ENCODE data around the gene RFPL1.

Gene RFPL1

GRCh38 chr22:29427176-29427760, 11.1 kb upstream of the RFPL1 start:
- Histone ChIP-seq H3K4me1 (ENCODE audit: control insufficient read depth in 1 of 2, insufficient read depth in 2 of 2, low read length in 2 of 2) (no peaks in the 10 kb centered on the region), H4K12ac (ENCODE audit: low read depth, low read length) (no peak overlapping the region), H3K79me1 (ENCODE audit: low read length) (no peaks in the 10 kb centered on the region), H3K23ac (ENCODE audit: low read length) (no peak overlapping the region), H3K79me2 (ENCODE audit: control insufficient read depth, insufficient read depth, low read length, poor library complexity) (no peaks in the 10 kb centered on the region), H3K9me3 (ENCODE audit: insufficient read depth, low read depth, low read length) (no peaks in the 10 kb centered on the region), H2AK5ac (ENCODE audit: low read length) (no peak overlapping the region), H2AFZ (ENCODE audit: insufficient read depth, low read length, poor library complexity) (no peak overlapping the region), H3K4me2 (ENCODE audit: low read length) (no peak overlapping the region), H3K4me3 (ENCODE audit: low read depth, low read length) (no peak overlapping the region), H4K91ac (ENCODE audit: low read depth, low read length) (no peak overlapping the region), H2BK12ac (ENCODE audit: low read length) (no peak overlapping the region), H3K36me3 (ENCODE audit: control insufficient read depth in 1 of 2, insufficient read depth in 2 of 2, low read length in 2 of 2) (no peaks in the 10 kb centered on the region), H3K27me3 (ENCODE audit: insufficient read depth, low read length) (no peaks in the 10 kb centered on the region), H4K8ac (ENCODE audit: low read depth, low read length) (no peak overlapping the region), H2BK120ac (ENCODE audit: insufficient read depth, low read length, poor library complexity) (no peak overlapping the region), H3K4ac (ENCODE audit: low read depth, low read length) (no peak overlapping the region), H3K9ac (ENCODE audit: low read length) (peak overlapping the region; percentile 42), H3K18ac (ENCODE audit: low read length) (no peak overlapping the region), H2BK5ac (ENCODE audit: low read depth, low read length, poor library complexity) (no peak overlapping the region), H3K14ac (ENCODE audit: low read length) (no peak overlapping the region), H3K27ac (ENCODE audit: low read depth, low read length) (no peak overlapping the region)
- WGBS (ENCODE audit: extremely low coverage, insufficient coverage, insufficient read length) = no CpG with 5 or more reads among the region's 2 CpGs
- no peak for DNase-seq

GRCh38 chr22:29431986-29432385, 6.4 kb upstream of the RFPL1 start:
- H3K4ac ChIP-seq (ENCODE audit: low read depth, low read length) = no peak overlapping the region
- no peak overlapping the region for H3K9ac ChIP-seq (ENCODE audit: low read length)
- H3K36me3 ChIP-seq (ENCODE audit: control insufficient read depth in 1 of 2, insufficient read depth in 2 of 2, low read length in 2 of 2) = no peaks in the 10 kb centered on the region
- no peak overlapping the region for H2BK5ac ChIP-seq (ENCODE audit: low read depth, low read length, poor library complexity)
- no peaks in the 10 kb centered on the region for H3K79me1 ChIP-seq (ENCODE audit: low read length)
- no peak overlapping the region for H3K23ac ChIP-seq (ENCODE audit: low read length)
- H3K27ac ChIP-seq (ENCODE audit: low read depth, low read length) = no peak overlapping the region
- no peak overlapping the region for H2AFZ ChIP-seq (ENCODE audit: insufficient read depth, low read length, poor library complexity)
- no peaks in the 10 kb centered on the region for H3K79me2 ChIP-seq (ENCODE audit: control insufficient read depth, insufficient read depth, low read length, poor library complexity)
- peak in 1 of 2 donors; percentile 31 for DNase-seq
- H4K12ac ChIP-seq (ENCODE audit: low read depth, low read length) = no peak overlapping the region
- H2BK120ac ChIP-seq (ENCODE audit: insufficient read depth, low read length, poor library complexity) = no peak overlapping the region
- H3K4me2 ChIP-seq (ENCODE audit: low read length) = no peak overlapping the region
- no peak overlapping the region for H4K91ac ChIP-seq (ENCODE audit: low read depth, low read length)
- H2BK12ac ChIP-seq (ENCODE audit: low read length) = no peak overlapping the region
- no peaks in the 10 kb centered on the region for H3K27me3 ChIP-seq (ENCODE audit: insufficient read depth, low read length)
- no peak overlapping the region for H3K14ac ChIP-seq (ENCODE audit: low read length)
- no peak overlapping the region for H4K8ac ChIP-seq (ENCODE audit: low read depth, low read length)
- H3K9me3 ChIP-seq (ENCODE audit: insufficient read depth, low read depth, low read length) = no peaks in the 10 kb centered on the region
- H3K4me1 ChIP-seq (ENCODE audit: control insufficient read depth in 1 of 2, insufficient read depth in 2 of 2, low read length in 2 of 2) = no peaks in the 10 kb centered on the region
- no peak overlapping the region for H3K18ac ChIP-seq (ENCODE audit: low read length)
- H2AK5ac ChIP-seq (ENCODE audit: low read length) = no peak overlapping the region
- no CpG with 5 or more reads among the region's 5 CpGs for WGBS (ENCODE audit: extremely low coverage, insufficient coverage, insufficient read length)
- no peak overlapping the region for H3K4me3 ChIP-seq (ENCODE audit: low read depth, low read length)

GRCh38 chr22:29433856-29434255, 4.5 kb upstream of the RFPL1 start:
- no peak for DNase-seq
- no CpG with 5 or more reads among the region's 3 CpGs for WGBS (ENCODE audit: extremely low coverage, insufficient coverage, insufficient read length)

GRCh38 chr22:29434288-29434687, 4.1 kb upstream of the RFPL1 start:
- H3K79me2 ChIP-seq (ENCODE audit: control insufficient read depth, insufficient read depth, low read length, poor library complexity) = no peaks in the 10 kb centered on the region
- no peak overlapping the region for H3K18ac ChIP-seq (ENCODE audit: low read length)
- H3K14ac ChIP-seq (ENCODE audit: low read length) = no peak overlapping the region
- no peak overlapping the region for H2AFZ ChIP-seq (ENCODE audit: insufficient read depth, low read length, poor library complexity)
- H3K4ac ChIP-seq (ENCODE audit: low read depth, low read length) = no peak overlapping the region
- no peaks in the 10 kb centered on the region for H3K9me3 ChIP-seq (ENCODE audit: insufficient read depth, low read depth, low read length)
- H2BK12ac ChIP-seq (ENCODE audit: low read length) = no peak overlapping the region
- no peaks in the 10 kb centered on the region for H3K27me3 ChIP-seq (ENCODE audit: insufficient read depth, low read length)
- no peak overlapping the region for H2BK5ac ChIP-seq (ENCODE audit: low read depth, low read length, poor library complexity)
- no peak for DNase-seq
- no peak overlapping the region for H4K8ac ChIP-seq (ENCODE audit: low read depth, low read length)
- no peak overlapping the region for H2BK120ac ChIP-seq (ENCODE audit: insufficient read depth, low read length, poor library complexity)
- WGBS (ENCODE audit: extremely low coverage, insufficient coverage, insufficient read length) = no CpG with 5 or more reads among the region's 7 CpGs
- no peak overlapping the region for H2AK5ac ChIP-seq (ENCODE audit: low read length)
- H3K36me3 ChIP-seq (ENCODE audit: control insufficient read depth in 1 of 2, insufficient read depth in 2 of 2, low read length in 2 of 2) = no peaks in the 10 kb centered on the region
- no peak overlapping the region for H4K12ac ChIP-seq (ENCODE audit: low read depth, low read length)
- no peaks in the 10 kb centered on the region for H3K4me1 ChIP-seq (ENCODE audit: control insufficient read depth in 1 of 2, insufficient read depth in 2 of 2, low read length in 2 of 2)
- no peak overlapping the region for H3K4me3 ChIP-seq (ENCODE audit: low read depth, low read length)
- no peak overlapping the region for H3K27ac ChIP-seq (ENCODE audit: low read depth, low read length)
- no peaks in the 10 kb centered on the region for H3K79me1 ChIP-seq (ENCODE audit: low read length)
- H4K91ac ChIP-seq (ENCODE audit: low read depth, low read length) = no peak overlapping the region
- no peak overlapping the region for H3K9ac ChIP-seq (ENCODE audit: low read length)
- no peak overlapping the region for H3K23ac ChIP-seq (ENCODE audit: low read length)
- no peak overlapping the region for H3K4me2 ChIP-seq (ENCODE audit: low read length)

More at GRCh38 chr22:29433856-29434255, 4.5 kb upstream of the RFPL1 start:
- Histone ChIP-seq H3K27ac (ENCODE audit: low read depth, low read length) (no peak overlapping the region), H4K12ac (ENCODE audit: low read depth, low read length) (no peak overlapping the region), H3K9ac (ENCODE audit: low read length) (no peak overlapping the region), H2BK120ac (ENCODE audit: insufficient read depth, low read length, poor library complexity) (no peak overlapping the region), H2AFZ (ENCODE audit: insufficient read depth, low read length, poor library complexity) (no peak overlapping the region), H4K91ac (ENCODE audit: low read depth, low read length) (no peak overlapping the region), H2BK12ac (ENCODE audit: low read length) (no peak overlapping the region), H3K18ac (ENCODE audit: low read length) (no peak overlapping the region), H4K8ac (ENCODE audit: low read depth, low read length) (no peak overlapping the region), H3K79me2 (ENCODE audit: control insufficient read depth, insufficient read depth, low read length, poor library complexity) (no peaks in the 10 kb centered on the region), H3K27me3 (ENCODE audit: insufficient read depth, low read length) (no peaks in the 10 kb centered on the region), H2BK5ac (ENCODE audit: low read depth, low read length, poor library complexity) (no peak overlapping the region), H3K36me3 (ENCODE audit: control insufficient read depth in 1 of 2, insufficient read depth in 2 of 2, low read length in 2 of 2) (no peaks in the 10 kb centered on the region), H3K4me2 (ENCODE audit: low read length) (no peak overlapping the region), H3K4me1 (ENCODE audit: control insufficient read depth in 1 of 2, insufficient read depth in 2 of 2, low read length in 2 of 2) (no peaks in the 10 kb centered on the region), H3K79me1 (ENCODE audit: low read length) (no peaks in the 10 kb centered on the region), H3K9me3 (ENCODE audit: insufficient read depth, low read depth, low read length) (no peaks in the 10 kb centered on the region), H2AK5ac (ENCODE audit: low read length) (no peak overlapping the region), H3K14ac (ENCODE audit: low read length) (no peak overlapping the region), H3K23ac (ENCODE audit: low read length) (no peak overlapping the region), H3K4ac (ENCODE audit: low read depth, low read length) (no peak overlapping the region), H3K4me3 (ENCODE audit: low read depth, low read length) (no peak overlapping the region)
